Measurements from ENCODE around the gene MAP4.

The MAP4 gene

GRCh38 chr3:47848599-47849117, 167.6 kb downstream of the MAP4 start:
- H3K4me3 ChIP-seq (ENCODE audit: low read length): no peak overlapping the region
- no peak for TF ChIP-seq CTCF (IDR thresholded peaks at IDR 0.05; ENCODE audit: insufficient read depth, low read depth, low read length, missing control alignments)
- no peak for DNase-seq (ENCODE audit: low read depth)

GRCh38 chr3:47847801-47848518, 168.3 kb downstream of the MAP4 start:
- DNase-seq (ENCODE audit: low read depth): no peak
- TF ChIP-seq CTCF (IDR thresholded peaks at IDR 0.05; ENCODE audit: insufficient read depth, low read depth, low read length, missing control alignments): no peak
- H3K4me3 ChIP-seq (ENCODE audit: low read length): no peak overlapping the region

- no peak for TF ChIP-seq CTCF (IDR thresholded peaks at IDR 0.05; ENCODE audit: insufficient read depth, low read depth, low read length, missing control alignments)
- DNase-seq (ENCODE audit: low read depth): peak; percentile 29
- no peak overlapping the region for H3K4me3 ChIP-seq (ENCODE audit: low read length)
Measured at GRCh38 chr3:47847260-47847659, 169.0 kb downstream of the MAP4 start.

GRCh38 chr3:47846880-47847248, 169.4 kb downstream of the MAP4 start:
- no peak for DNase-seq (ENCODE audit: low read depth)
- no peak for TF ChIP-seq CTCF (IDR thresholded peaks at IDR 0.05; ENCODE audit: insufficient read depth, low read depth, low read length, missing control alignments)
- no peak overlapping the region for H3K4me3 ChIP-seq (ENCODE audit: low read length)

GRCh38 chr3:47846186-47846879, 169.9 kb downstream of the MAP4 start:
- H3K4me3 ChIP-seq (ENCODE audit: low read length): no peak overlapping the region
- no peak for DNase-seq (ENCODE audit: low read depth)
- no peak for TF ChIP-seq CTCF (IDR thresholded peaks at IDR 0.05; ENCODE audit: insufficient read depth, low read depth, low read length, missing control alignments)

- TF ChIP-seq CTCF (IDR thresholded peaks at IDR 0.05; ENCODE audit: insufficient read depth, low read depth, low read length, missing control alignments): no peak
- DNase-seq (ENCODE audit: low read depth): no peak
Measured at GRCh38 chr3:47841786-47842349, 174.3 kb downstream of the MAP4 start.

More at GRCh38 chr3:47841786-47842349, 174.3 kb downstream of the MAP4 start:
- H3K4me3 ChIP-seq (ENCODE audit: low read length): no peak overlapping the region
